ENCODE measurements around the gene MARF1. TPM values are rescaled to one million over a fixed set of nuclear protein-coding genes. Genes with fewer than 3 reads are reported as not detected.
"Not testable (repeated sequence)": the region's sequence is repeated elsewhere in the genome, so short reads cannot be mapped to it uniquely, and the experiment has no call there.

MARF1 gene
- total and polyA plus RNA-seq, 4 donors, result 7.0 to 19.8 (median 12.6) TPM

- TF ChIP-seq REST (IDR thresholded peaks at IDR 0.05) (peak; percentile 69), NR2F2 (IDR thresholded peaks at IDR 0.05) (peak; percentile 83), YY1 (IDR thresholded peaks at IDR 0.05) (no peak)
Observed at GRCh38 chr16:15607700-15608396, 35.1 kb downstream of the MARF1 start (continued).

GRCh38 chr16:15607221-15607699 lies 35.7 kb downstream of the MARF1 start:
- 81% methylated on average over 12 of the region's 12 CpGs for WGBS
- Histone ChIP-seq H3K36me3 (ENCODE audit: control insufficient read depth in 4 of 4, insufficient read depth in 3 of 4, low read depth in 1 of 4, low read length in 3 of 4) (peaks cover 3 to 31% (median 21%) of the 10 kb centered on the region in 4 donors), H3K27ac (ENCODE audit: low read depth in 1 of 2, low read length in 2 of 2) (peak overlapping the region; percentile 83 to 97), H3K9ac (ENCODE audit: low read depth in 1 of 2, low read length in 2 of 2) (peak overlapping the region in 1 of 2 donors; percentile 62), H3K4me1 (ENCODE audit: control insufficient read depth in 4 of 4, insufficient read depth in 4 of 4, low read length in 3 of 4) (peaks cover 11 to 54% (median 45%) of the 10 kb centered on the region in 4 donors)
- not testable (repeated sequence) for H3K4me3 ChIP-seq (ENCODE audit: low read depth in 1 of 3, low read length in 3 of 3); H3K9me3 ChIP-seq (ENCODE audit: control insufficient read depth in 4 of 4, low read length in 3 of 4); DNase-seq (ENCODE audit: low spot score); H3K27me3 ChIP-seq (ENCODE audit: control insufficient read depth in 4 of 4, insufficient read depth in 4 of 4, low read length in 3 of 4)

- no peak for DNase-seq (ENCODE audit: low spot score)
- H3K4me3 ChIP-seq (ENCODE audit: low read depth in 1 of 3, low read length in 3 of 3), result no peak overlapping the region
- peaks cover 5 to 35% (median 22%) of the 10 kb centered on the region in 4 donors for H3K36me3 ChIP-seq (ENCODE audit: control insufficient read depth in 4 of 4, insufficient read depth in 3 of 4, low read depth in 1 of 4, low read length in 3 of 4)
- no peaks in the 10 kb centered on the region for H3K9me3 ChIP-seq (ENCODE audit: control insufficient read depth in 4 of 4, low read length in 3 of 4)
- H3K27me3 ChIP-seq (ENCODE audit: control insufficient read depth in 4 of 4, insufficient read depth in 4 of 4, low read length in 3 of 4), result no peaks in the 10 kb centered on the region
- H3K4me1 ChIP-seq (ENCODE audit: control insufficient read depth in 4 of 4, insufficient read depth in 4 of 4, low read length in 3 of 4), result peaks cover 11 to 50% (median 43%) of the 10 kb centered on the region in 4 donors
- peak overlapping the region in 1 of 2 donors; percentile 62 for H3K9ac ChIP-seq (ENCODE audit: low read depth in 1 of 2, low read length in 2 of 2)
- WGBS, result 95% methylated on average over 5 of the region's 5 CpGs
- peak overlapping the region; percentile 83 to 97 for H3K27ac ChIP-seq (ENCODE audit: low read depth in 1 of 2, low read length in 2 of 2)
- TF ChIP-seq REST (IDR thresholded peaks at IDR 0.05) (no peak), HNF4G (IDR thresholded peaks at IDR 0.05) (no peak), ZBTB33 (IDR thresholded peaks at IDR 0.05) (no peak), RXRA (IDR thresholded peaks at IDR 0.05) (no peak), HNF4A (conservative IDR thresholded peaks at IDR 0.05) (no peak), RAD21 (IDR thresholded peaks at IDR 0.05) (no peak), FOXA1 (IDR thresholded peaks at IDR 0.05) (no peak), CTCF (IDR thresholded peaks at IDR 0.05; ENCODE audit: low read depth, low read length, missing input control) (no peak), EGR1 (IDR thresholded peaks at IDR 0.05; ENCODE audit: low read depth in 2 of 2) (no peak), SP1 (IDR thresholded peaks at IDR 0.05) (no peak), GABPA (IDR thresholded peaks at IDR 0.05 in 1 of 2, conservative IDR thresholded peaks at IDR 0.05 in 1 of 2) (no peak), TAF1 (conservative IDR thresholded peaks at IDR 0.05) (no peak)
- TF ChIP-seq, protein P1, sequence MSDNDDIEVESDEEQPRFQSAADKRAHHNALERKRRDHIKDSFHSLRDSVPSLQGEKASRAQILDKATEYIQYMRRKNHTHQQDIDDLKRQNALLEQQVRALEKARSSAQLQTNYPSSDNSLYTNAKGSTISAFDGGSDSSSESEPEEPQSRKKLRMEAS (IDR thresholded peaks at IDR 0.05), result no peak
Observed at GRCh38 chr16:15606518-15607220, 36.3 kb downstream of the MARF1 start.
